ENCODE measurements around the gene C9orf78.

GRCh38 chr9:129798973-129799372 lies 36.1 kb downstream of the C9orf78 start:
- TF ChIP-seq EZH2 (IDR thresholded peaks at IDR 0.05; ENCODE audit: low read length, missing control alignments) (no peak), CTCF (conservative IDR thresholded peaks at IDR 0.05 in 1 of 2, IDR thresholded peaks at IDR 0.05 in 1 of 2; ENCODE audit: low read depth in 1 of 2, low read length in 2 of 2) (no peak)

All from fibroblast of lung (primary cell).